ENCODE measurements around the gene KLHL1.
"Not testable (repeated sequence)": the region's sequence is repeated elsewhere in the genome, so short reads cannot be mapped to it uniquely, and the experiment has no call there.

Gene KLHL1, protein sequence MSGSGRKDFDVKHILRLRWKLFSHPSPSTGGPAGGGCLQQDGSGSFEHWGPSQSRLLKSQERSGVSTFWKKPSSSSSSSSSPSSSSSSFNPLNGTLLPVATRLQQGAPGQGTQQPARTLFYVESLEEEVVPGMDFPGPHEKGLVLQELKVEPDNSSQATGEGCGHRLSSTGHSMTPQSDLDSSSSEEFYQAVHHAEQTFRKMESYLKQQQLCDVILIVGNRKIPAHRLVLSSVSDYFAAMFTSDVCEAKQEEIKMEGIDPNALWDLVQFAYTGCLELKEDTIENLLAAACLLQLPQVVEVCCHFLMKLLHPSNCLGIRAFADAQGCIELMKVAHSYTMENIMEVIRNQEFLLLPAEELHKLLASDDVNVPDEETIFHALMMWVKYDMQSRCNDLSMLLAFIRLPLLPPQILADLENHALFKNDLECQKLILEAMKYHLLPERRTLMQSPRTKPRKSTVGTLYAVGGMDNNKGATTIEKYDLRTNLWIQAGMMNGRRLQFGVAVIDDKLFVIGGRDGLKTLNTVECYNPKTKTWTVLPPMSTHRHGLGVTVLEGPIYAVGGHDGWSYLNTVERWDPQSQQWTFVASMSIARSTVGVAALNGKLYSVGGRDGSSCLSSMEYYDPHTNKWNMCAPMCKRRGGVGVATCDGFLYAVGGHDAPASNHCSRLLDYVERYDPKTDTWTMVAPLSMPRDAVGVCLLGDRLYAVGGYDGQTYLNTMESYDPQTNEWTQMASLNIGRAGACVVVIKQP

DNA sequence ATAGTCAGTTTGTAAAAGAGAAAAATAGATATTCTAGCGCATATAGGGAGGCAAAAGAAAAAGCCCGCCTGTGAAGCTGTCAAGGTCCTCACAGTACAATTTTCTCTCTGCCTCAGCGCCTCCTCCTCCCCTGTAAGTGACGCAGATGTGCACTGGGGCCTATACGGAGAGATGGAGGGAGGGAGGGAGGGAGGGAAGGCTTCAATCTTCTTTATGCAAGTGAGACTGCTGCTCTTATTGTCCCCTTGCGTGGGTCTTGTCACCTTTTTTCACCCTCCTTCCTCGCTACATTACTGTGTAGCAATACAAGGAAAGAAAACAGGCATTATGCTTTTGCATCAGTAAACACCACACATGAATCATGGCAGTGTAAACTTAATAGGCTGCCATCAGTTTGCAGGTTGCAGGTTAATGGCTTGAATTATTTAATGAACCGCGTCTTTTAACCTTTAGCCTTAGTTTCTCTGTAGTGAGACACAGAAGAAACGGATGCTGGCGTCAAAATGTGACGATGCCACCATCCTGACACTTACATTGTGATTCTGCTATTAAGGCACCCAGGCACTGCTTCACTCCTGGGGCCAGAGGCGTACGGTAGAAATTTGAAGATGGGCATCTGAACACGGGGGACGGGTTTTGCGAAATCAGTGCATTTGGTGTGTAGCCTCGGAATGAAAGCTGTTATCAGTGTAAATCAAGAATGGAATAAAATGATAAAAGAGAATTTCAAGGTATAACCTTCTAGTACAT is at the start of gene KLHL1:
Gene KLHL1 (minus strand): TSS at position 97 of the 750 bp plus-strand sequence. CDS start 753 bp downstream, outside the sequence.
- Histone ChIP-seq H3K9me3 (ENCODE audit: control insufficient read depth in 2 of 2, low read length in 2 of 2) (no peaks in the 10 kb centered on the region), H3K27ac (ENCODE audit: low read length) (no peak within 1 kb of the TSS), H3K36me3 (ENCODE audit: control insufficient read depth in 2 of 2, insufficient read depth in 2 of 2, low read length in 2 of 2) (no peaks in the 10 kb centered on the region), H3K9ac (ENCODE audit: low read length in 2 of 2) (no peak within 1 kb of the TSS), H3K4me1 (ENCODE audit: control insufficient read depth, insufficient read depth, low read length) (no peaks in the 10 kb centered on the region), H3K27me3 (ENCODE audit: control insufficient read depth in 1 of 2, insufficient read depth in 2 of 2, low read length in 2 of 2) (peaks cover 3 to 6% of the 10 kb centered on the region in 2 donors), H3K4me3 (ENCODE audit: low read length in 2 of 2) (no peak within 1 kb of the TSS)

DNA sequence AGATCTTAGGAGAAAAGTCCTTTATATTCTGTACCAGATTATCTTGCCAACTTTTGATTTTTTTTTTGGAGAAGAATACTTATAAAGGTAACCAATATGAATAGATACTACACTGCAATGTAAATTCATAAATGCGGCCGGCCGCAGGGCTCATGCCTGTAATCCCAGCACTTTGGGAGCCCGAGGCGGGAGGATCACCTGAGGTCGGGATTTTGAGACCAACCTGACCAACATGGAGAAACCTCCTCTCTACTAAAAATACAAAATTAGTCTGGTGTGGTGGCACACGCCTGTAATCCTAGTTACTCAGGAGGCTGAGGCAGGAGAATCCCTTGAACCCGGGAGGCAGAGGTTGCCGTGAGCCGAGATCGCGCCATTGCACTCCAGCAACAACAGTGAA is 34.4 kb upstream of the KLHL1 start:
- H3K36me3 ChIP-seq (ENCODE audit: control insufficient read depth in 2 of 2, insufficient read depth in 2 of 2, low read length in 2 of 2); H3K4me1 ChIP-seq (ENCODE audit: control insufficient read depth, insufficient read depth, low read length); H3K9ac ChIP-seq (ENCODE audit: low read length in 2 of 2); H3K27ac ChIP-seq (ENCODE audit: low read length); H3K4me3 ChIP-seq (ENCODE audit: low read length in 2 of 2); H3K27me3 ChIP-seq (ENCODE audit: control insufficient read depth in 1 of 2, insufficient read depth in 2 of 2, low read length in 2 of 2); H3K9me3 ChIP-seq (ENCODE audit: control insufficient read depth in 2 of 2, low read length in 2 of 2): not testable (repeated sequence)

DNA sequence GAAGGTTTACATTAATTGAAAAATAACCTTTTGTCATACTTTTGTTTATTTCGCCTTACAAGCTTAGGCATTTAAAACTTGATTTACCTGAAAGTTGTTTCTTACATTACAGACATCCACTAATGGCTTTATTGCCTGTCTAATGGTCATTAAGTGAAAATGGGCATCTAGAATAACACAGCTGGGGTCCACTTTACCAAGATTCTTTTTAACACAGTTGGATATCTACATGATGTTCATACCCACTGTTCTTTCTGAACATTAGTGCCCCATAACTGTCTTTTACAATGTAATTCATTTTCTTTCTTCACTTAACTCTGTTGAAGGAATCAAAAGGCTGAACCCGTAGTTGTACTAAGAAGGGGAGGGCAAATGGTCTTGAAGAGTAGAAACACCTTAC is 19.8 kb upstream of the KLHL1 start:
- Histone ChIP-seq H3K4me1 (ENCODE audit: control insufficient read depth, insufficient read depth, low read length) (no peaks in the 10 kb centered on the region), H3K9me3 (ENCODE audit: control insufficient read depth in 2 of 2, low read length in 2 of 2) (no peaks in the 10 kb centered on the region), H3K27me3 (ENCODE audit: control insufficient read depth in 1 of 2, insufficient read depth in 2 of 2, low read length in 2 of 2) (no peaks in the 10 kb centered on the region), H3K27ac (ENCODE audit: low read length) (no peak overlapping the region), H3K9ac (ENCODE audit: low read length in 2 of 2) (no peak overlapping the region), H3K36me3 (ENCODE audit: control insufficient read depth in 2 of 2, insufficient read depth in 2 of 2, low read length in 2 of 2) (no peaks in the 10 kb centered on the region), H3K4me3 (ENCODE audit: low read length in 2 of 2) (no peak overlapping the region)

DNA sequence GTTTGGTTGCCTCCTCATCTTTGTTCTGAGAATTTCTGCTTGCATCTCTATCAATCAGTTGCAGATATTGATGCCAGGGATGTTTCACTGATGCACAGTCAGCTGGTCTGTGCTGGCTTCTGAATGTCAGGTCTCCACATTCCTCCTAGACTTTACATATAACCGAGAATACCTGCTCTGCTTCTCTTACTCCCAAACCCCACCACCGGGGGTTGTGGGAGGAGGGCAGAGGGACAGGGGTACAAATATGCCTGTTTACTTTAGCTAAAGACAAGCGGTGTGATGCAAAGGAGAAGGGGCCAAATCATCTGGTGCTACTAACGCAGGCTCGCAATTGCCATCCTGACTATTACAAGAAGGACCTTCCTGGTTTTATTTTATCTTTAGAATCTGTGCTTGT is 17.4 kb upstream of the KLHL1 start:
- no peaks in the 10 kb centered on the region for H3K9me3 ChIP-seq (ENCODE audit: control insufficient read depth in 2 of 2, low read length in 2 of 2)
- no peak overlapping the region for H3K9ac ChIP-seq (ENCODE audit: low read length in 2 of 2)
- no peaks in the 10 kb centered on the region for H3K4me1 ChIP-seq (ENCODE audit: control insufficient read depth, insufficient read depth, low read length)
- H3K27me3 ChIP-seq (ENCODE audit: control insufficient read depth in 1 of 2, insufficient read depth in 2 of 2, low read length in 2 of 2): no peaks in the 10 kb centered on the region
- H3K27ac ChIP-seq (ENCODE audit: low read length): no peak overlapping the region
- H3K4me3 ChIP-seq (ENCODE audit: low read length in 2 of 2): no peak overlapping the region
- no peaks in the 10 kb centered on the region for H3K36me3 ChIP-seq (ENCODE audit: control insufficient read depth in 2 of 2, insufficient read depth in 2 of 2, low read length in 2 of 2)

DNA sequence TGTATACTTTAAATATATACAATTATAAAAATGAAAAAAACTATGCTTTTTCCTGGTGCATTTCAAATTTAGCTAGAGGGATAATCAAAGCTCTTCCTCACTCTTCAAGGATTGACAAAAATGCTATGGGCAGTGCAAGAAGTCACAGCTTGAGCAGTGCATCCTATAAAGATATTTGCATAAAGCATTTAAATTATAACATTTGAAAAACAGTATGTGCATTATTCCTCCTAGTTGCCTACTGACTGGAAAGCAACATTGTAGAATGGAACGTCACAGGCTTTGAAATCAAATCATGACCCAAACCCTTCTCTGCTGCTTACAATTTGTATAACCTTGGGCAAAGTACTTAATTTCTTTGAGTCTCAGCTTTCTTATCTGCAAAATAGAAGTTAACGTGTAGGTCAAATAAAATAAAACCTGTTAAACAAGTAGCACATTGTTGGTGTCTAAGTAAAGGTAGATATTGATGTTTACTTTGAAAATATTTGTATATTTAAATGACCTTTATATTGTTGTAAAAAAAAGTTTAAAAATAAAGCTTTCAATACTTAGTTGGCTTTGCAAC is 9.2 kb upstream of the KLHL1 start:
- Histone ChIP-seq H3K9me3 (ENCODE audit: control insufficient read depth in 2 of 2, low read length in 2 of 2) (no peaks in the 10 kb centered on the region), H3K36me3 (ENCODE audit: control insufficient read depth in 2 of 2, insufficient read depth in 2 of 2, low read length in 2 of 2) (no peaks in the 10 kb centered on the region), H3K27me3 (ENCODE audit: control insufficient read depth in 1 of 2, insufficient read depth in 2 of 2, low read length in 2 of 2) (no peaks in the 10 kb centered on the region), H3K27ac (ENCODE audit: low read length) (no peak overlapping the region), H3K9ac (ENCODE audit: low read length in 2 of 2) (no peak overlapping the region), H3K4me3 (ENCODE audit: low read length in 2 of 2) (no peak overlapping the region), H3K4me1 (ENCODE audit: control insufficient read depth, insufficient read depth, low read length) (no peaks in the 10 kb centered on the region)

DNA sequence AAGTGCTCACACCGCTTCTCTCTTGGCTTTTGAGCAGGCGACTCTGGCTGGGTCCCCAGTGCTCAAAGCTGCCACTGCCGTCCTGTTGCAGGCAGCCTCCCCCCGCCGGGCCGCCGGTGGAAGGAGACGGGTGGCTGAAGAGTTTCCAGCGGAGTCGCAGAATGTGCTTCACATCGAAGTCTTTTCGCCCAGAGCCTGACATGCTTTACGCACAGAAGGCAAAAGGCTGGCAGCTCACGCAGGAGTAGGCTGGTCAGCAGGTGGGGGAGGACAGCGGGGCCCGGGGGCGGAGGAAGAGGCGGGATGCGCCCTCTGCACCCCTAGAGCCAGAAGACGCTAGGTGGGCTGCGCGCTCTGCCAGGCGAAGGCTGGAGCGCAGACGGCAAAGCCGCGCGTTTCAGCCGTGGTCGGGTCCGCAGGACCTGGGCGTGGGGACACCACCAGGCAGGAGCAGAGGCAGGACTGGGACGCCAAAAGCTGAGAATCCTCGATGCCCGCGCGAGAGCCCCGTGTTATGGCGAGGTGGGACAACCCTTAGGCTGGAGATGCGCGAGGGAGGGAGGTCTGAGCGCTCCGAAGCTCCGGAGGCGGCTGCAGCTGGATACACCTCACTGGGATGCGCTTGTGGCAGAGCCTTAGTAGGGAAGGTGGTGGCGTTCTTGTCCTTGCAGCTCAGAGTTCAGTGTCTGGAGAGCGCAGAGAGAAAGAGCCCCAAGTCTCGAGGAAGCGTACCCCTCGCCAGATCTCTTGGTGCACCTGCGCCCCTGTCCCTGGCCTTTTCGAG is 562 bp downstream of the KLHL1 start, which contains the start of gene ATXN8OS:
Gene ATXN8OS (plus strand): TSS at position 329 of the 784 bp plus-strand sequence.
- peaks cover 3 to 6% of the 10 kb centered on the region in 2 donors for H3K27me3 ChIP-seq (ENCODE audit: control insufficient read depth in 1 of 2, insufficient read depth in 2 of 2, low read length in 2 of 2)
- H3K4me1 ChIP-seq (ENCODE audit: control insufficient read depth, insufficient read depth, low read length): no peaks in the 10 kb centered on the region
- H3K27ac ChIP-seq (ENCODE audit: low read length): no peak within 1 kb of the TSS
- H3K36me3 ChIP-seq (ENCODE audit: control insufficient read depth in 2 of 2, insufficient read depth in 2 of 2, low read length in 2 of 2): no peaks in the 10 kb centered on the region
- no peak within 1 kb of the TSS for H3K9ac ChIP-seq (ENCODE audit: low read length in 2 of 2)
- H3K9me3 ChIP-seq (ENCODE audit: control insufficient read depth in 2 of 2, low read length in 2 of 2): no peaks in the 10 kb centered on the region
- no peak within 1 kb of the TSS for H3K4me3 ChIP-seq (ENCODE audit: low read length in 2 of 2)

DNA sequence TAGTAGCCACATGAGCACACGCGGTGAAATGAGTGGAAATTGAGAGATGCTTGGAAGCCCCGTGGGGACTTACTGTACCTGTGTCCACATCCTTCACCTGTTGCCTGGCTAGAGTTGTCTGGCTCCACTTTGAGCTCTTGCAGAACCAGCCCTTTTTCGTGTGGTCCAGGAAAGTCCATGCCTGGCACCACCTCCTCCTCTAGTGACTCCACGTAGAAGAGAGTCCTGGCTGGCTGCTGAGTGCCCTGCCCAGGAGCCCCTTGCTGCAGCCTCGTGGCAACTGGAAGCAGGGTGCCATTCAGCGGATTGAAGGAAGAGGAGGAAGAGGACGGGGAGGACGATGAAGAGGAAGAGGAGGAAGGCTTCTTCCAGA is 1.1 kb downstream of the KLHL1 start:
- H3K9me3 ChIP-seq (ENCODE audit: control insufficient read depth in 2 of 2, low read length in 2 of 2): no peaks in the 10 kb centered on the region
- no peaks in the 10 kb centered on the region for H3K36me3 ChIP-seq (ENCODE audit: control insufficient read depth in 2 of 2, insufficient read depth in 2 of 2, low read length in 2 of 2)
- H3K9ac ChIP-seq (ENCODE audit: low read length in 2 of 2): no peak overlapping the region
- peaks cover 3 to 6% of the 10 kb centered on the region in 2 donors for H3K27me3 ChIP-seq (ENCODE audit: control insufficient read depth in 1 of 2, insufficient read depth in 2 of 2, low read length in 2 of 2)
- no peaks in the 10 kb centered on the region for H3K4me1 ChIP-seq (ENCODE audit: control insufficient read depth, insufficient read depth, low read length)
- no peak overlapping the region for H3K4me3 ChIP-seq (ENCODE audit: low read length in 2 of 2)
- H3K27ac ChIP-seq (ENCODE audit: low read length): no peak overlapping the region

DNA sequence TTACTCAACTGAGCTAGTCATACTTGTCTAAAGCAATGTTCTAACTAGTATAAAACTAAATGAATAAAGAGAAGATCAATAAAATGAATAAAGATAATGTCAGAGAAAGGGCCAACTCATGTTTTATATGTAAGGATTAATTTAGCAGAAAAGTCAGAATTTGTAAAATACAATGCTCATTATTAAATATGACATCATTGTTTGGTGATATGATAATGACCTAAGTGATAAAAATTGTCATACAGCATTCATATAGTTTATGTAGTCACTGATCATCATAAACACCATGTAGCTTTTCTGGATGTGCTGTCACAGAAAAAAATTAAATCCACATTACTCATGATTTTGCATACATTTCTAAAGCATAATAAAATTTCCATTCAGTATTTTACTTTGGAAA is 3.8 kb downstream of the KLHL1 start:
- H3K27me3 ChIP-seq (ENCODE audit: control insufficient read depth in 1 of 2, insufficient read depth in 2 of 2, low read length in 2 of 2): peaks cover 3 to 6% of the 10 kb centered on the region in 2 donors
- H3K4me3 ChIP-seq (ENCODE audit: low read length in 2 of 2): no peak overlapping the region
- H3K9ac ChIP-seq (ENCODE audit: low read length in 2 of 2): no peak overlapping the region
- no peaks in the 10 kb centered on the region for H3K36me3 ChIP-seq (ENCODE audit: control insufficient read depth in 2 of 2, insufficient read depth in 2 of 2, low read length in 2 of 2)
- H3K27ac ChIP-seq (ENCODE audit: low read length): no peak overlapping the region
- no peaks in the 10 kb centered on the region for H3K9me3 ChIP-seq (ENCODE audit: control insufficient read depth in 2 of 2, low read length in 2 of 2)
- H3K4me1 ChIP-seq (ENCODE audit: control insufficient read depth, insufficient read depth, low read length): no peaks in the 10 kb centered on the region

DNA sequence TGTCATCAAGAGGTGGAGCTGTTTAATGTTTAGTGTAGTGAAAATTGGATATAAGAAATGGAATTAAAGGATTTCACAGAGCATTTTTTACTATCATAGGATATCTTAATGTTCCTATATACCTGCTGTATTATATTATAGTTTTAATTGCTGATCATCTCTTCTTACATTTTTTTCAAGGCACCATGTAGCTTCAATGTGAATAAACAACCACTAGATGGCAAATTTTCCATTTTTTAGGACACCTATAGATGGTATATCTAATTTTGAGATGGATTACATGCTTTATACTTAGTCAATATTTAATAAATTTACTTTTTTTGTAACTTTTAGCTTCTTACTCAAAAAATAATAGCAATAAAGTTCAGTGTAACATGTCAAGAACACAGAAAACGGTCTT is 9.6 kb downstream of the KLHL1 start:
- no peaks in the 10 kb centered on the region for H3K9me3 ChIP-seq (ENCODE audit: control insufficient read depth in 2 of 2, low read length in 2 of 2)
- no peak overlapping the region for H3K27ac ChIP-seq (ENCODE audit: low read length)
- H3K9ac ChIP-seq (ENCODE audit: low read length in 2 of 2): no peak overlapping the region
- no peaks in the 10 kb centered on the region for H3K36me3 ChIP-seq (ENCODE audit: control insufficient read depth in 2 of 2, insufficient read depth in 2 of 2, low read length in 2 of 2)
- no peaks in the 10 kb centered on the region for H3K4me1 ChIP-seq (ENCODE audit: control insufficient read depth, insufficient read depth, low read length)
- no peaks in the 10 kb centered on the region for H3K27me3 ChIP-seq (ENCODE audit: control insufficient read depth in 1 of 2, insufficient read depth in 2 of 2, low read length in 2 of 2)
- no peak overlapping the region for H3K4me3 ChIP-seq (ENCODE audit: low read length in 2 of 2)

Measured in stomach smooth muscle (tissue), 2 donors.